Uterus (tissue), 2 donors: ENCODE measurements around the gene FAM181A.

Experiments
- POLR2A ChIP-seq, 2 donors: fragments of 450-650 bp; IDR thresholded peaks; one replicate each; pipeline ENCODE4 v1.6.1; 2016; ENCODE audit warnings: antibody characterized with exemption in 2 of 2, mild to moderate bottlenecking in 1 of 2, moderate library complexity in 1 of 2
- TF ChIP-seq, protein P1 (sequence below), 4 experiments: fragments of 200-600 bp in 2 of 4; fragments of 450-650 bp in 2 of 4; sonication (generic) in 2 of 4; IDR thresholded peaks; one replicate each; pipeline ENCODE4 v1.5.1; 2016 to 2019; ENCODE audit warnings: antibody characterized with exemption in 4 of 4, mild to moderate bottlenecking in 2 of 4, moderate library complexity in 1 of 4

DNA sequence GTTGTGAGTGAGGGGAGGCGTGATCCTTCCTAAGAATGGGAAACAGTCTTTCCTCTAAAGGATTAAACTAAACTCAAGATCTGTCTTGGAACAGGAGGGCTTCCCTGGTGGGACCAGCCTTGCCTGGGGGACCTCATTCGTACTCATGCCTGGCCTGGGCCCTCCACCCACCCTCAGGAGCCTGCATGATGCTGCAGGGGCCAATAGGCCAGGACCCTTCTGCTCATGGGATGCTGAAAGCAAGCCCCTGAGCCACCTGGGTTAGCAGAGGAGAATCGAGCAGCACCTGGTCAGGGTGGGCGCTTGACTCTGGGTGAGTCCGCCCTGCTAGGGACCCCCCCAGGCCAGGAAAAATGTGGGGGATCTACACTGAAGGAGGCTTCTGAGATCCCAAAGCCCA, 48.3 kb upstream of the FAM181A start:
- TF ChIP-seq POLR2A (IDR thresholded peaks at IDR 0.05), result no peak
- TF ChIP-seq, protein P1, sequence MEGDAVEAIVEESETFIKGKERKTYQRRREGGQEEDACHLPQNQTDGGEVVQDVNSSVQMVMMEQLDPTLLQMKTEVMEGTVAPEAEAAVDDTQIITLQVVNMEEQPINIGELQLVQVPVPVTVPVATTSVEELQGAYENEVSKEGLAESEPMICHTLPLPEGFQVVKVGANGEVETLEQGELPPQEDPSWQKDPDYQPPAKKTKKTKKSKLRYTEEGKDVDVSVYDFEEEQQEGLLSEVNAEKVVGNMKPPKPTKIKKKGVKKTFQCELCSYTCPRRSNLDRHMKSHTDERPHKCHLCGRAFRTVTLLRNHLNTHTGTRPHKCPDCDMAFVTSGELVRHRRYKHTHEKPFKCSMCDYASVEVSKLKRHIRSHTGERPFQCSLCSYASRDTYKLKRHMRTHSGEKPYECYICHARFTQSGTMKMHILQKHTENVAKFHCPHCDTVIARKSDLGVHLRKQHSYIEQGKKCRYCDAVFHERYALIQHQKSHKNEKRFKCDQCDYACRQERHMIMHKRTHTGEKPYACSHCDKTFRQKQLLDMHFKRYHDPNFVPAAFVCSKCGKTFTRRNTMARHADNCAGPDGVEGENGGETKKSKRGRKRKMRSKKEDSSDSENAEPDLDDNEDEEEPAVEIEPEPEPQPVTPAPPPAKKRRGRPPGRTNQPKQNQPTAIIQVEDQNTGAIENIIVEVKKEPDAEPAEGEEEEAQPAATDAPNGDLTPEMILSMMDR (IDR thresholded peaks at IDR 0.05), result no peak
